Left lobe of liver (tissue), 2 donors: ENCODE measurements around the gene POMGNT2. TPM values are rescaled to one million over a fixed set of nuclear protein-coding genes. Genes with fewer than 3 reads are reported as not detected.

Experiments
- ATAC-seq: fragments of 200-7000 bp; cut with Tn5 transposase; one replicate; pipeline ENCODE4 v1.9.1; 2020; ENCODE audit warnings: mild to moderate bottlenecking, moderate library complexity
- DNase-seq: peaks from one replicate; pipeline ENCODE4 v3.0.0-alpha.2; 2020; ENCODE audit warnings: low spot score
- total RNA-seq: library from RNA; stranded (reverse); gene quantifications from one replicate; pipeline ENCODE4 v1.2.1, GENCODE V29; 2021
- donor health status: DM: no; HTN: no; CAD: no; lungs with moderate emphysema.
- donor health status: DM: no; HTN: yes; CAD: no.

The POMGNT2 gene
- total RNA-seq, 1 donor from 2014 or later, result 5.2 TPM

DNA sequence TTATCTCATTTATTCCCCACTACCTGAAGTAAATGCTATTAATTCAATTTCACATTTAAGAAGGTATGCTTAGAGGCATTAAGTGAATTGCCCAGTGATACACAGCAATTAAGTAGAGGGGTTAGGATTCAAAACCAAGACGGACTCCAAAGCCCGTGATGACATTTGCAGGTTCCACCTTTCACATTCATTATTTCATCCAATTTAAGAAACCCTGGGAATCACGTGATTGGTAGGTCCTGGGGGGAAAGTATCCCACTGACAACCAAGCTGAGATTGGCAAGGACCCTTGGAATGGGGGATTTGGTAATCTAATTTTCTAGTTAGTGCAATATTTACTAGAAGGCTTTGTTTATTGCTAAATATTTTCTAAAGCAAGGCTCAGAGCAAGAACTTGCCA lies 1.8 kb downstream of the POMGNT2 start:
- ATAC-seq, result no peak
- DNase-seq, result no peak

DNA sequence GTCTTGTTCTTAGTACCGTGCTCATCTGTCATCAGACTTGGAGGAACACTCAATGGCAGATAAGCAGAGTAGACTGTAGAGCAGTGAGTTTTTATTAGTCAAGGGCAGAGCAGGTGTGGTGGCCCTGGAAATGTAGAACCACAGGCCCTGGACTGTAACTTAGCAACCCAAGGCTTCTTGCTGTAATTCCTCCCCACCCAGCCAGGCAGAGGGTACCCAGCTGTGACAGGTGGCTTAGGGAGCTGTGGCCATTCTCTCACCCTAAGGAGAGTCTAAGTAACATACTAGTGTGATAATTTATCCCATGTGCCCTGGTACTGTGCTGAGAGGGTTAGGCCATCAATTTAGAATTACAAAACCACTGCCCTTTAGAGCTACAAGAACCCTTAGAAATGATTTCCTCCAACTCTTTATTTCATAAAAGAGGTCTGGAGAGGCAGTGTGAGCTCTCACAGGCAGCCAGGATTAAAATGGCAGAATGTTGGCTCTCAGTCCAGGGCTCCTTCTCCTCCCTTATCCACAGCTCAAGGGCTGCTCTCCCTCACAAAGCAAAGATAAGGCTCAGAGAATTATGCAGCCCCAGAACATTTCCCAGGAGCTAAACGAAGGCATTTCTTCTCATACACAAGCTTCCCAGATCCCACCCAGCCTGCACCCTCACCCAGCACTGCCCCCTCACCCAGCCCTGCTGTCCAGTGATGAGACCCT lies 3.0 kb downstream of the POMGNT2 start:
- no peak for DNase-seq
- no peak for ATAC-seq

- ATAC-seq, result no peak
These were observed 7.1 kb downstream of the POMGNT2 start for GRCh38 chr3:43098761-43099160.

GRCh38 chr3:43097400-43098080 lies 8.3 kb downstream of the POMGNT2 start:
- DNase-seq (no peak), ATAC-seq (no peak)

More at GRCh38 chr3:43098761-43099160, 7.1 kb downstream of the POMGNT2 start:
- DNase-seq, result no peak

GRCh38 chr3:43096761-43097160 lies 9.1 kb downstream of the POMGNT2 start:
- DNase-seq (no peak), ATAC-seq (no peak)

DNA sequence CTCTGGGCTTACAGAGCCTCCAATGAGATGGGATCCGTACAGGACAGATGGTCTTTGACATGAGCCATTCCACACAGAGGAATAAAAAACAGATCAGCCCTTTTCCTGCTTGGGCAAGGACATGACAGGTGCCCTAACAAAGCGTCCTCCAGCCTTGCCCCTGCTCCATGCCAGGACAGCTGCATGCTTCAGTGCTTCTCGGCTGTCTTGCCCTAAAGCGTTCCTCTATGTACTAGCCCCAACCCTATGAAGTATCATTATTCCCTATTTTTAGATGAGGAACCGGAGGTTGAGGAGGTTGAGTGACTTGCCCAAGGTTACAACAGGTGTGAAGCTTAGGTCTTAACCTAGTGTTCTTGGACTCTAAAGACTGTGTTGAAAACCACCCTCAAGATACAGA lies 10.5 kb downstream of the POMGNT2 start:
- no peak for ATAC-seq

DNA sequence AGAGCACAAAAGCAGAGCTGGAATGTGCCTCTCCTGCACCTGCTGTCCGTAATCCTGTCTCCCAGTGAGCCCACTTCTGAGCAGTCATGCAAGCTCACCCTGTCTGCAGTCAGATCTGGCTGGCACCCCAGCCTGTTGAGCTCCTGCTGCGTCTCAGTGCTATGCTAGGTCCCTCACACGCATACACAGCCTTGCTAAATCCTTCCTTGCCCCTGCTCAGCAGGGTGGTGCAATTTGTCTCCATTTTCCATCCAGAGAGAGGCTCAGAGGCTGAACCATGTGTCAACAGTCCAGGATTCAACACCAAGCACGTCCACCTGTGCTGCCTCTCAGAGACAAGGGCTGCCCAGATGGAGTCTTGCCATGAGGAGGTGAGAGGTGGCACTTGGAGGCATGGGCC lies 11.0 kb downstream of the POMGNT2 start:
- ATAC-seq (no peak), DNase-seq (no peak)

More for the DNA sequence above, 10.5 kb downstream of the POMGNT2 start:
- no peak for DNase-seq

- ATAC-seq, result no peak
- no peak for DNase-seq
These were observed 11.5 kb downstream of the POMGNT2 start for GRCh38 chr3:43094381-43094780.

- DNase-seq (no peak), ATAC-seq (no peak)
These were observed 11.9 kb downstream of the POMGNT2 start for GRCh38 chr3:43093974-43094373.

- DNase-seq, result no peak
- no peak for ATAC-seq
These were observed 12.9 kb downstream of the POMGNT2 start for GRCh38 chr3:43093006-43093405.

DNA sequence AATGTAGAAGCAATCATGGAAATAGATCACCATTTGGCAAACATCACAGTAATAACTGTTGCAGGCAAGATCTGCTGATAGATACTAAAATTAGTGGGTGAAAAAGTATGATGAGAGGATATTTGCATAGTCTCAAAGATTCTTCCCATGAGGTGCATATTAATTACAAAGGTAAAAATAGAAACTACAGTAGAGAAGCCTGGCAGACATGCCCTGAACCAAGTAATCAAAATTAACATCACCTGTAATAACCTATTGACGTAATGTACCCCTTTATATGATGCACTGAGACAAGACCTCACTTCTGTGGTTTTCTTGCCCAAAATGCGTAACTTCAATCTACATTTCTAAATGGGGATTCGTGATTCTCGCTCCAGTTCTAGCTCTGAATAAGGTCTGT lies 14.4 kb downstream of the POMGNT2 start:
- no peak for DNase-seq
- no peak for ATAC-seq

DNA sequence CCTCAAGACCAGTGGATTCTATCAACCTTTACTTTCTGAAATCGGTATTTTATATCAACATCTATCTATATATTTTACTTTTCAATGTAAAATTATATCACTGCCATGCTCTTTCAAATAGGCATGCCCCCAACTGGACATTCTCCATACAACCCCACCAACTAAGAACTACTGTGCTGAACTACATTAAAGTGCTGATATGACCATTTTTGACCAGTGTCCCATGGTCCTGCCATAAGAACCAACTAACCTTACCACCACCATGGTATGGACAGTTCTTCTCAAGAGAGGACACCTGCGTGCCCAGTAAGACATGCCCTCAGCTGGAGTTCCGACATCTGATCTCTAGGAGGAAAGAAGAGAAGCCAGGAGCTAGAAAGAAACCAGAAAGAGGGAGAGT lies 15.6 kb downstream of the POMGNT2 start:
- ATAC-seq (no peak), DNase-seq (no peak)

- DNase-seq (no peak), ATAC-seq (no peak)
These were observed 16.8 kb downstream of the POMGNT2 start for GRCh38 chr3:43089081-43089480.

GRCh38 chr3:43087249-43087776 lies 18.6 kb downstream of the POMGNT2 start:
- DNase-seq, result peak; percentile 63
- peak; percentile 99 for ATAC-seq

DNA sequence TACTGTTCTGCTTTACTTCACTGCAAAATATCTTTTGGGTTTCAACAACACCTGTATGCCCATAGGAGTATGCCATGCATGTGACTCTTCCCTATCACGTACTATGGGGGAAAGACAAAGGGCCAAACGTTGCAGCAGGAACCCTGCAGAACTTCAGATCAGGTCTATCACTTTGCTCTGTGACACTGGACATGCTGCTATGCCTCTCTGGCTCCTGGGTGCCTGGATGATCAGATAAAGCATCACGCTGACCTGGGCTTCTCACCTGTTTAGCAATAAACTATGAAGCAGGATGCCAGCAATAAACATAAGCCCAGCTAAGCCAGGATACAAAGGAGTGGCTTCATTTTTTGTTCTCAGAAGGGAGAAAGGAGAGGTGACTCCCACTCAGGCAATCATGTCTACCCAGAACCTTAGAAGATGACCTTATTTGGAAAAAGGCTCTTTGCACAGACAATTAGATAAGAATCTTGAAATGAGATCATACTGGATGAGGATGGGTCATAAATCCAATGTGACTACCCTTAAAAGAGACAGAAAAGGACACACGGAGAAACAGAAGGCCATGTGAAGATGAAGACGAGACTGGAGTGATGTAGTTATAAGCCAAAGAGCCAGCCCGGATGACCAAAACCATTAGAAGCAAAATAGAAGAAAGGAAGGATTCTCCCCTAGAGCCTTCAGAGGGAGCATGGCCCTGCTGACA lies 19.3 kb downstream of the POMGNT2 start:
- ATAC-seq (peak; percentile 8), DNase-seq (peak; percentile 16)

GRCh38 chr3:43082457-43082856 lies 23.4 kb downstream of the POMGNT2 start:
- peak; percentile 7 for DNase-seq
- no peak for ATAC-seq

DNA sequence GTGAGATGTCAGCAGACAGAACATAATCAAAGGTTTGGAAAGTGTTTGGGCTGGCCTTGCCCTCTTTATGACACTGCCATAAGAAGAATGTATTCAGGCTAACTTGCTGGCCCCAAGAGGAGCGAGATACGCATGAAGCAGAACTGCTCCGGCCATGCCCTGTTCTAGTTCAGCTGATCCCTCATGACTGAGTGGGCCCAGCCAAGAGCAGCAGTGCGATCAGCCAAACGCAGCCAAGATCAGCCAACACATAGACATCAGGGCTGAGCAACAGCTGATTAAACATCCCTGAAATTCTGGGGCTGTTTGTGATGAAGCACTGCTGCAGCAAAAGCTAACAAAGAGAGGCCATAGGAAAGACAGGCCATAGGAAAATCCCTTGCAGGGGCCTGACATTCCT lies 24.1 kb downstream of the POMGNT2 start:
- ATAC-seq, result no peak
- DNase-seq, result no peak

- ATAC-seq (no peak), DNase-seq (no peak)
These were observed 24.9 kb downstream of the POMGNT2 start for GRCh38 chr3:43080726-43081568.

GRCh38 chr3:43079536-43080332 lies 26.1 kb downstream of the POMGNT2 start:
- DNase-seq, result no peak
- no peak for ATAC-seq

DNA sequence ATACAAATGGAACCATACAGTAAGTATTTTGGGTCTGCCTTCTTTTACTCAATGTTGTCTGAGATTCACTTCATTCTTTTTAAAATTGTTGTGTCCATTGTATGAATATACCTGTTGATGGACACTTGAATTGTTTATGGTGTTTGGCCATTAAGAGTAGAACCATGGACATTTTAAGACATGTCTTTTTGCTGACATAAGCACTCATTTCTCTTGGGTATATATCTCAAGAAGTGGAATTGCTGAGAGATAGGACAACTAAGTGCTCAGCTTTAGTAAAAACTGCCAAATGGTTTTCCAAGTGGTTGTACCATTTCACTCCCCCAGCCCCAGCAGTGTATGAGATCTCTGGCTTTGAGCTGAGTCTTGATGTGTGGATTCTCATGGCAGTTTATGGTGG lies 28.2 kb downstream of the POMGNT2 start:
- DNase-seq (no peak), ATAC-seq (no peak)
